ENCODE measurements around the gene NCKIPSD.
"Not testable (repeated sequence)": the region's sequence is repeated elsewhere in the genome, so short reads cannot be mapped to it uniquely, and the experiment has no call there.

NCKIPSD gene

DNA sequence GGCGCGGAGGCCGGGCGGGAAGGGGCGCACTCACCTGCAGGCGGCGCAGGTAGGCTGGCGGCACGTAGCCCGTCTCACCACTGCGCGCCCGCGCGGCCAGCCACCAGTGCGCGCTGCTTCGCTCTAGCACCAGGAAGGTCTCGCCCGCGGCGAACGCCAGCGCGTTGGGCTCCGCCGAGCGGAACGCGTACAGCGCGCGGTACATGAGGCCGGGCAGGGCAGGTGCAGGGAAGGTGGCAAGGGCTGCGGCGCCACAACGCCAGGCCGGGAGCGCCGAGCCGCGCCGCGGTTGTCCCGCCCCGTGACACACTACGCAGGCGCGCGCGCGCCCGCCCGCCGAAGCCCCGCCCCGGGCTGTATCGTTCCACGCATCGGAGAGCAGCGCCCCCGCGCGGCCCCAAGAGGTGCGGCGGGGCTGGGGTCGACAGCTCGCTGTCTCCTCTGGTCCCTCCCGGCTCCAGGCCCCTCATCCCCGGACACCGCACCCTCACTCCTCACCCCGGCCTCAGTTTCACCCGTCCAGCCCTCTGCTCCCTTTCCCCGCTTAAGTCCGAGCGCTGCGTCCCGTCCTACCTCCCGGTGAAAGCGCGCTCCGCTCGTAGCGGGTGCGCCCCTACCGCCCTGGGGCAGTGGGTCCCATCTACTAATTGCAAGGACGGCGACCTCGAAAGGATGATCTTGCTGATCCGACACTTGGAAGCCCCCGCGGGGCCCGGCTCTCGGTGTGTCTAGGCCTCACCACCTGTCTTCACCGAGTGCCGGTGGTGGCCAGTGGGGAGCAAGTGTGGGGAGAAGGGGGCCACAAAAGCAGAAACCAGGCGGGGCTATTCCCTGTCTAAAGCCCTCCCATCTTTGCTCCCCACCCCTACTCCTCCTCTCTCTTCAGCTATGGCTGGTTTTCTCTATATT is at the start of gene NCKIPSD:
TSS of gene NCKIPSD (minus strand) at position 313 of the 909 bp plus-strand sequence. CDS start at position 205, 108 bp downstream.
- Histone ChIP-seq H3K4me3 (ENCODE audit: low read length) (peak within 1 kb of the TSS; percentile 97), H3K9ac (ENCODE audit: low read length) (peak within 1 kb of the TSS; percentile 82), H3K27ac (ENCODE audit: low read depth, low read length) (peak within 1 kb of the TSS; percentile 82), H3K36me3 (ENCODE audit: control insufficient read depth, insufficient read depth, low read length) (peaks cover 47% of the 10 kb centered on the region), H3K4me1 (ENCODE audit: control insufficient read depth, insufficient read depth, low read length) (peaks cover 8% of the 10 kb centered on the region), H3K27me3 (ENCODE audit: control insufficient read depth, insufficient read depth, low read length) (no peaks in the 10 kb centered on the region)

DNA sequence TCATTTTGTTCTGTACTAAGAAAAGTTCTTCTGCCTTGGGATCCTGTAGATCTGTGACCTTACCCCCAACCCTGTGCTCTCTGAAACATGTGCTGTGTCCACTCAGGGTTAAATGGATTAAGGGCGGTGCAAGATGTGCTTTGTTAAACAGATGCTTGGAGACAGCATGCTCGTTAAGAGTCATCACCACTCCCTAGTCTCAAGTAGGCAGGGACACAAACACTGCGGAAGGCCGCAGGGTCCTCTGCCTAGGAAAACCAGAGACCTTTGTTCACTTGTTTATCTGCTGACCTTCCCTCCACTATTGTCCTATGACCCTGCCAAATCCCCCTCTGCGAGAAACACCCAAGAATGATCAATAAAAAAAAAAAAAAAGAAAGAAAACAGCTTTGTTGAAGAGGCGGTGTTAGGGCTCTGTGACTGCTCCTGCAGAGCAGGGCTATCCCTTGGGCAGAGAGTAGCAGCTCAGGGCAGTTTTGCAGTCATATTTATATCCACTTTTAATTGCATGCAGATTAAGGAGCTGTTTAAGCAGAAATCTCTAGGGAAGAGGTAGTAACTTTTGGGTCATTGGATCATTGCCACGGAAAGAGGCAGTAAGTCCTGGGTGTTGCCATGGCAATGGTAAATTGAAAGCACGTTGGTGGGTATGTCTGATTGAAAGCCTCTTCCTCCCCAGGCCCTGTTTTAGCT is 49.5 kb upstream of the NCKIPSD start:
- H3K27ac ChIP-seq (ENCODE audit: low read depth, low read length); H3K4me1 ChIP-seq (ENCODE audit: control insufficient read depth, insufficient read depth, low read length); H3K27me3 ChIP-seq (ENCODE audit: control insufficient read depth, insufficient read depth, low read length); H3K9ac ChIP-seq (ENCODE audit: low read length); H3K36me3 ChIP-seq (ENCODE audit: control insufficient read depth, insufficient read depth, low read length); H3K4me3 ChIP-seq (ENCODE audit: low read length): not testable (repeated sequence)

GRCh38 chr3:48734541-48734940 is 48.8 kb upstream of the NCKIPSD start:
- not testable (repeated sequence) for H3K4me3 ChIP-seq (ENCODE audit: low read length); H3K27ac ChIP-seq (ENCODE audit: low read depth, low read length); H3K36me3 ChIP-seq (ENCODE audit: control insufficient read depth, insufficient read depth, low read length); H3K4me1 ChIP-seq (ENCODE audit: control insufficient read depth, insufficient read depth, low read length); H3K27me3 ChIP-seq (ENCODE audit: control insufficient read depth, insufficient read depth, low read length); H3K9ac ChIP-seq (ENCODE audit: low read length)

GRCh38 chr3:48733752-48734518 is 48.2 kb upstream of the NCKIPSD start:
- not testable (repeated sequence) for H3K36me3 ChIP-seq (ENCODE audit: control insufficient read depth, insufficient read depth, low read length); H3K27ac ChIP-seq (ENCODE audit: low read depth, low read length); H3K27me3 ChIP-seq (ENCODE audit: control insufficient read depth, insufficient read depth, low read length); H3K4me3 ChIP-seq (ENCODE audit: low read length); H3K4me1 ChIP-seq (ENCODE audit: control insufficient read depth, insufficient read depth, low read length); H3K9ac ChIP-seq (ENCODE audit: low read length)

DNA sequence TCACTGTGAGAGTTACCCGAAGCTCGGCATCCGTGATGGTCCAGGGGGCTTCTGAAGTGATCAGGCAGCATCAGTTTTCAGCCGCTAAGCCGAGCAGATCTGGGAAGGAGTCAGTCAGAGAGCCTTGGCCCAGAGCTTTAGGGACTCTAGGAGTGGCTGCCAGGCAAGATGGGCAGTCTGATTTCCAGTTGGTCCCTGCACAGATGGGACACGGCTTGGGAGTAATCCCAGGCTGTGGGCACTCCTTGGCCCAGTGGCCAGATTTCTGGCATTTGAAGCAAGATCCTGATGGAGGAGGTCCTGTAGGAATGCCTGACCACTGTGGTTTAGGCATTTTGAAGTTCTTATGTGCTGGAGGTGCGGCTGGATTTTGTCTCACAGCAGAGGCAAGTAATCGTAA is 41.8 kb upstream of the NCKIPSD start:
- H3K4me3 ChIP-seq (ENCODE audit: low read length), result no peak overlapping the region
- H3K9ac ChIP-seq (ENCODE audit: low read length), result no peak overlapping the region
- no peaks in the 10 kb centered on the region for H3K27me3 ChIP-seq (ENCODE audit: control insufficient read depth, insufficient read depth, low read length)
- H3K4me1 ChIP-seq (ENCODE audit: control insufficient read depth, insufficient read depth, low read length), result no peaks in the 10 kb centered on the region
- no peak overlapping the region for H3K27ac ChIP-seq (ENCODE audit: low read depth, low read length)
- no peaks in the 10 kb centered on the region for H3K36me3 ChIP-seq (ENCODE audit: control insufficient read depth, insufficient read depth, low read length)

DNA sequence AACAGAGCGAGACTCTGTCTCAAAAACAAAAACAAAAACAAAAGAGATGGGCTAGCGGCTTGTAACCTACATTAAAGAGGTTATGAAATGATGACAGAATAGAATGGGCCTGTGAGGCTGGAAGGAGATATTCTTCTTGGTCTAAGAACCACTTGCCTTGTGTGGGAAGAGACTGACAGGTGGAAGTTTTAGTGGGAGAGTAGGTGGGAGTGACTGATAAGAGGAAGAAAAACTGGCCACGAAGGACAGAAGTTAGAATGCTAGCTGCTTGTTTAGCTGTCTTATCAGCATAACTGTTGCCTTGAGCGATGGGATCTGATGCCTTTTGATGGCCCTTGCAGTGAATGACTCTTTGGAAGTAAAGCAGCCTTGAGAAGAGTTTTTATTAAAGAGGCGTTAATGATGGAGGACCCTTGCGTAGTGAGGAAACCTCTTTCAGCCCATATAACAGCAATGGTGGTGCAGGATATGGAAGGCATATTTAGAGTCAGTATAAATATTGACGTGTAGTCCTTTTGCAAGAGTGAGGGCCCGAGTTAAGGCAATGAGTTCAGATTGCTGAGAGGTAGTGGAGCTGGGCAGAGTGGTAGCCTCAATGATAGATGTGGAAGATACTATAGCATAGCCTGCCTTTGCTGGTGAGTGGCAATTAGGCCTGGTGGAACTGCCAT is 39.6 kb upstream of the NCKIPSD start:
- H3K27me3 ChIP-seq (ENCODE audit: control insufficient read depth, insufficient read depth, low read length); H3K9ac ChIP-seq (ENCODE audit: low read length); H3K4me3 ChIP-seq (ENCODE audit: low read length); H3K27ac ChIP-seq (ENCODE audit: low read depth, low read length); H3K36me3 ChIP-seq (ENCODE audit: control insufficient read depth, insufficient read depth, low read length); H3K4me1 ChIP-seq (ENCODE audit: control insufficient read depth, insufficient read depth, low read length): not testable (repeated sequence)

- no peaks in the 10 kb centered on the region for H3K27me3 ChIP-seq (ENCODE audit: control insufficient read depth, insufficient read depth, low read length)
- H3K36me3 ChIP-seq (ENCODE audit: control insufficient read depth, insufficient read depth, low read length), result no peaks in the 10 kb centered on the region
- H3K9ac ChIP-seq (ENCODE audit: low read length), result no peak overlapping the region
- H3K4me3 ChIP-seq (ENCODE audit: low read length), result no peak overlapping the region
- no peak overlapping the region for H3K27ac ChIP-seq (ENCODE audit: low read depth, low read length)
- H3K4me1 ChIP-seq (ENCODE audit: control insufficient read depth, insufficient read depth, low read length), result no peaks in the 10 kb centered on the region
These were observed 38.0 kb upstream of the NCKIPSD start for GRCh38 chr3:48723725-48724124.

DNA sequence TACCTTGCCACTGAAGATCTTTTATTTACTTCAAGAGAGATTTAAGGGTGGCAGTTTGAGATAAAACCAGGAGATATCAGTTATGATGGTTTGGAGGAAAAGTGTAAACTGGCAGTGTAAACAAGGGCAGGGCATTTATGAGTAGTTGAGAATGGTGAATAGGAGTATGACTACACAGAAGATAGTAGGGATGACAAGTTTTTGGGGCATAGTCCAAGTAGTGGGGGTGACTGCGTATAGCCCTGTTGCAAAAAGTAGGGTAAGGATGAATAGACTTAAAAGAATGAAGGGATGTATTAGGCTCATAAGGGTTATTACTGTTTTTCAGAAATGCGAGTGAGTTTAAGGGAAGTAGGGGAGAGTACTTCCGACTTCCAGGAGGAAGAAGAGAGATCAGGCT is 37.6 kb upstream of the NCKIPSD start:
- not testable (repeated sequence) for H3K4me3 ChIP-seq (ENCODE audit: low read length); H3K4me1 ChIP-seq (ENCODE audit: control insufficient read depth, insufficient read depth, low read length); H3K9ac ChIP-seq (ENCODE audit: low read length); H3K27me3 ChIP-seq (ENCODE audit: control insufficient read depth, insufficient read depth, low read length); H3K27ac ChIP-seq (ENCODE audit: low read depth, low read length); H3K36me3 ChIP-seq (ENCODE audit: control insufficient read depth, insufficient read depth, low read length)

DNA sequence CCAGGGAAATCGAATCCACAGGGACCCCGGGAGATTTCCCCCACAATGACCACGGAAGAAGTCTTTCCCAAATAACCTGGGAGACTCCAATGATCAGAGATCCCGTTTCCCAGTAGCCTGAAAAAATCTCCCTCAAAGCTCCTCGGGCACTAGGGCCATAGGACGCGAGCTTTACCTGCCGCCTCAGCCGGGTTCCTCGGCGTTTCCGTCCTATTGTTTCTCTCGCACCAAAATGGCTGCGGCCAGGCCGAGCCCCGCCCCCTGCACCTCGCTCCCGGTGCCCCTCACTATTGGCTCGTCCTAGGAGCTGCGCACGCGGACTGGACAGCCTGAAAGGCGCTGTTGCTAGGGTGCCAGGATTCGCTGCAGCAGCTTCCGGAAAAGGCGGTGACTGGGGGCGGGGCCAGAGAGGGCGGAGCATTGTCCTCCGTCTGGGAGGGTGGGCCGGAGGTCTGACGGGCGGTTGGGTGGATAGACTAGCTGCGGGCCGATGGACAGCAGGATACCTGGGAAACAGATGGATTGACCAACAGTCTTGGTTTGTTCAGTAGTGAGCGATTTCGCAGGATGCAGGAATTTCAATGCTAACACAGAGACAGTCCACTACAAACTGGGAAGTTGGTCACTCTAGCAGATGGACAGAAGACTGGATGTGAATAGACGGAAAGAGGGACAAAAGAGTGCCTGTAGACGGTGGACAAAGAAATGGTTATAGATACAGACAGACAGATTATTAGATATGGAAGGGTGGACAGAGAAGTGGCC is 31.4 kb upstream of the NCKIPSD start, which contains the start of gene IP6K2:
TSS of gene IP6K2 (minus strand) at position 240 of the 765 bp plus-strand sequence. CDS start 21,930 bp downstream, outside the sequence.
- Histone ChIP-seq H3K4me1 (ENCODE audit: control insufficient read depth, insufficient read depth, low read length) (peaks cover 13% of the 10 kb centered on the region), H3K27ac (ENCODE audit: low read depth, low read length) (peak within 1 kb of the TSS; percentile 76), H3K9ac (ENCODE audit: low read length) (peak within 1 kb of the TSS; percentile 99), H3K27me3 (ENCODE audit: control insufficient read depth, insufficient read depth, low read length) (no peaks in the 10 kb centered on the region), H3K4me3 (ENCODE audit: low read length) (peak within 1 kb of the TSS; percentile 70), H3K36me3 (ENCODE audit: control insufficient read depth, insufficient read depth, low read length) (no peaks in the 10 kb centered on the region)

DNA sequence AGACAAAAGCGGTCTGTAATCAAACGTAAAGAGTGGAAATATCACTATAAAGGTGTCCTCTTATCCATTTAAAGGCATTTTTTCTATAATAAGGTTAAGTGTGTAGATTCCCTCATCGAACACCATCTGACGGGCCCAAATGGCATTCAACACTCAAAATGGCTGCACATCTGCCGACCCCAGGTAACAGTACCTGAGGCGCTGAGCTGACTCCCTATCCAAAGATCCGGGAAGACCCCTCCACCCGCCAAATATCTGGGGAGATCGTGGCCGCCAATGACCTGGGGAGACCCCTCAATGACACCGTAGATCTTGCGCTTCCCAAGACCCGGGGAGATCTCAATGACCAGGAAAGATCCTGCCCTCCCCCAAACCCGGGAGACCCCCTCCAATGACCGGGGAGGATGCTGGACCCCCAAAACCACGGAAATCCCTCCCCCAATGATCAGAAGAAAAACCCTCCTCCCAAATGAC is 30.8 kb upstream of the NCKIPSD start:
- Histone ChIP-seq H3K27me3 (ENCODE audit: control insufficient read depth, insufficient read depth, low read length) (no peaks in the 10 kb centered on the region), H3K4me1 (ENCODE audit: control insufficient read depth, insufficient read depth, low read length) (peaks cover 13% of the 10 kb centered on the region), H3K27ac (ENCODE audit: low read depth, low read length) (peak overlapping the region; percentile 76), H3K4me3 (ENCODE audit: low read length) (peak overlapping the region; percentile 70), H3K36me3 (ENCODE audit: control insufficient read depth, insufficient read depth, low read length) (no peaks in the 10 kb centered on the region), H3K9ac (ENCODE audit: low read length) (peak overlapping the region; percentile 99)

DNA sequence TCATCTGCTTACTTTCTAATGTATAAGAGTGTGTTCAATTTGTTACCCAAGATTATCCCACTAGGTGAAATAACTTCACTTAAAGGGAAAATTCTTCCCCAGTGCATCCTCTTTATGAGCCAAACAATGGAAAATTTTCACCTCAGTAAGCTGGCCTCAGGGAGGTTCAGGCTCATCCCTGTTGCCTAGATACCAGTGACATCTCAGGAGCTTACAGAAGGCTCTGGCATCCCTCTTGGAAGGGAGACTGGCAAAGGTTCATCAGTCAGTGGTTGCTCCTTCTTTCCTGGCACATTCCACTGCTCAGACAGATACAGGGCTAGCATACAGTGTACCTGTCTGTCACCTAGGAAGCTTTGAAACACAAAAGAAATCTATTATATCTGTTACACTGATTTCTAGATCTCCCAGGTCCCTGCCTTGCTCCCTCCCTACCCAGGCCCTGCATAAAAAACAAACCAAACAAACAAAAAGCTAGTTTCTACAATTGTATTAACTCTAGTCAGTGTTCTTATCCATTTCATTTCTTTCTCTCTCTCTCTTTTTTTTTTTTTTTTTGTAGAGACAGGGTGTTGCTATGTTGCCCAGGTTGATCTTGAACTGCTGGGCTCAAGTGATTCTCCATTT is 29.6 kb upstream of the NCKIPSD start:
- H3K4me3 ChIP-seq (ENCODE audit: low read length), result peak overlapping the region; percentile 29
- H3K27me3 ChIP-seq (ENCODE audit: control insufficient read depth, insufficient read depth, low read length), result no peaks in the 10 kb centered on the region
- no peak overlapping the region for H3K9ac ChIP-seq (ENCODE audit: low read length)
- no peak overlapping the region for H3K27ac ChIP-seq (ENCODE audit: low read depth, low read length)
- no peaks in the 10 kb centered on the region for H3K36me3 ChIP-seq (ENCODE audit: control insufficient read depth, insufficient read depth, low read length)
- peaks cover 13% of the 10 kb centered on the region for H3K4me1 ChIP-seq (ENCODE audit: control insufficient read depth, insufficient read depth, low read length)

Data from rectal smooth muscle tissue (tissue), 1 donor.